ENCODE data around the gene TAS1R2. TPM values are rescaled to one million over a fixed set of nuclear protein-coding genes. Genes with fewer than 3 reads are reported as not detected.
A peak's percentile ranks its signal among the peaks of the same experiment; 100 is the strongest.

TAS1R2 gene
- total and polyA plus RNA-seq, 9 of the 15 experiments (the other 6 are each of a cell fraction or from before 2014, with no cell fraction given), result not detected

GRCh38 chr1:18807334-18808063, 52.0 kb downstream of the TAS1R2 start (continued):
- TF ChIP-seq ELK3 (CRISPR knock-in tag; IDR thresholded peaks at IDR 0.05) (no peak), FOXA1 (IDR thresholded peaks at IDR 0.05; ENCODE audit: borderline replicate concordance) (no peak), CEBPB (tag; IDR thresholded peaks at IDR 0.05) (peak; percentile 75), FOXK1 (CRISPR knock-in tag; IDR thresholded peaks at IDR 0.05; ENCODE audit: borderline replicate concordance) (no peak), TAF7 (tag; IDR thresholded peaks at IDR 0.05) (no peak), EP400 (IDR thresholded peaks at IDR 0.05) (peak; percentile 43; the same call in 1 of the 2 replicates), TRIM24 (IDR thresholded peaks at IDR 0.05) (no peak; a peak in 2 of 4 replicates), PHB2 (IDR thresholded peaks at IDR 0.05; ENCODE audit: low read depth) (no peak), ZNF347 (CRISPR knock-in tag; IDR thresholded peaks at IDR 0.05; ENCODE audit: low read depth) (no peak), RUNX1 (IDR thresholded peaks at IDR 0.05; ENCODE audit: low read depth) (no peak), POLR2G (IDR thresholded peaks at IDR 0.05; ENCODE audit: low read depth, low read length) (0 out of 2 replicates have a peak, but pooled peaks have one; percentile 28), ZC3H11A (IDR thresholded peaks at IDR 0.05; ENCODE audit: low read depth, low read length) (no peak), HNRNPH1 (optimal IDR thresholded peaks at IDR 0.05; ENCODE audit: low read depth, low read length) (no peak), BRCA1 (IDR thresholded peaks at IDR 0.05) (no peak), BRCA1 (CRISPR knock-in tag; IDR thresholded peaks at IDR 0.05) (no peak), HDAC6 (IDR thresholded peaks at IDR 0.05; ENCODE audit: low read depth, low read length) (no peak), HDAC1 (IDR thresholded peaks at IDR 0.05) (peak in 1 of 2 experiments; percentile 67; a peak in 2 of 4 replicates), HMBOX1 (IDR thresholded peaks at IDR 0.05) (no peak), CEBPG (CRISPR knock-in tag; IDR thresholded peaks at IDR 0.05) (no peak), CEBPG (tag; conservative IDR thresholded peaks at IDR 0.05 in 1 of 2, IDR thresholded peaks at IDR 0.05 in 1 of 2) (no peak), SRSF3 (IDR thresholded peaks at IDR 0.05; ENCODE audit: insufficient read depth, low read length) (no peak)
- TF ChIP-seq, protein P1, sequence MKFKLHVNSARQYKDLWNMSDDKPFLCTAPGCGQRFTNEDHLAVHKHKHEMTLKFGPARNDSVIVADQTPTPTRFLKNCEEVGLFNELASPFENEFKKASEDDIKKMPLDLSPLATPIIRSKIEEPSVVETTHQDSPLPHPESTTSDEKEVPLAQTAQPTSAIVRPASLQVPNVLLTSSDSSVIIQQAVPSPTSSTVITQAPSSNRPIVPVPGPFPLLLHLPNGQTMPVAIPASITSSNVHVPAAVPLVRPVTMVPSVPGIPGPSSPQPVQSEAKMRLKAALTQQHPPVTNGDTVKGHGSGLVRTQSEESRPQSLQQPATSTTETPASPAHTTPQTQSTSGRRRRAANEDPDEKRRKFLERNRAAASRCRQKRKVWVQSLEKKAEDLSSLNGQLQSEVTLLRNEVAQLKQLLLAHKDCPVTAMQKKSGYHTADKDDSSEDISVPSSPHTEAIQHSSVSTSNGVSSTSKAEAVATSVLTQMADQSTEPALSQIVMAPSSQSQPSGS (CRISPR knock-in tag; IDR thresholded peaks at IDR 0.05), result no peak
- TF ChIP-seq, protein P2, sequence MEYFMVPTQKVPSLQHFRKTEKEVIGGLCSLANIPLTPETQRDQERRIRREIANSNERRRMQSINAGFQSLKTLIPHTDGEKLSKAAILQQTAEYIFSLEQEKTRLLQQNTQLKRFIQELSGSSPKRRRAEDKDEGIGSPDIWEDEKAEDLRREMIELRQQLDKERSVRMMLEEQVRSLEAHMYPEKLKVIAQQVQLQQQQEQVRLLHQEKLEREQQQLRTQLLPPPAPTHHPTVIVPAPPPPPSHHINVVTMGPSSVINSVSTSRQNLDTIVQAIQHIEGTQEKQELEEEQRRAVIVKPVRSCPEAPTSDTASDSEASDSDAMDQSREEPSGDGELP (CRISPR knock-in tag; IDR thresholded peaks at IDR 0.05; ENCODE audit: borderline replicate concordance), result peak; percentile 97
